ENCODE measurements around the gene ODC1.

- no peak for TF ChIP-seq CTCF (IDR thresholded peaks at IDR 0.05)
- TF ChIP-seq POLR2A (IDR thresholded peaks at IDR 0.05), result no peak
These were observed 8.2 kb downstream of the ODC1 start for GRCh38 chr2:10439971-10440370.
